H9 (cell line): ENCODE measurements around the gene UNC5B. TPM values are rescaled to one million over a fixed set of nuclear protein-coding genes. Genes with fewer than 3 reads are reported as not detected.
A peak's percentile ranks its signal among the peaks of the same experiment; 100 is the strongest.

Source experiments
- DNase-seq: peaks from one replicate; pipeline ENCODE4 v3.0.0-alpha.2; 2017
- H2AFZ ChIP-seq: one replicate; pipeline ENCODE4 v1.6.1; 2013; ENCODE audit warnings: mild to moderate bottlenecking, low read length, control low read depth, moderate library complexity
- H2AK5ac ChIP-seq: 2 replicates; pipeline ENCODE4 v1.6.1; 2013; ENCODE audit warnings: low read length, control low read depth, mixed read lengths; ENCODE audit not compliant: insufficient read length
- H2BK120ac ChIP-seq: one replicate; pipeline ENCODE4 v1.6.1; 2013; ENCODE audit warnings: low read depth, mild to moderate bottlenecking, low read length, control low read depth, inconsistent platforms; ENCODE audit not compliant: poor library complexity, severe bottlenecking
- H2BK12ac ChIP-seq: 2 replicates; pipeline ENCODE4 v1.6.1; 2013; ENCODE audit warnings: low read length, control low read depth, mixed read lengths, low read depth; ENCODE audit not compliant: insufficient read length
- H2BK15ac ChIP-seq: 2 replicates; pipeline ENCODE4 v1.6.1; 2013; ENCODE audit warnings: low read depth, low read length, control low read depth
- H2BK20ac ChIP-seq: one replicate; pipeline ENCODE4 v1.6.1; 2013; ENCODE audit warnings: low read depth, mild to moderate bottlenecking, low read length, control low read depth, inconsistent platforms; ENCODE audit not compliant: poor library complexity, severe bottlenecking
- H2BK5ac ChIP-seq: 2 replicates; pipeline ENCODE4 v1.6.1; 2013; ENCODE audit warnings: low read length, control low read depth, mixed read lengths; ENCODE audit not compliant: insufficient read length
- H3K14ac ChIP-seq: 2 replicates; pipeline ENCODE4 v1.6.1; 2013; ENCODE audit warnings: low read length, control low read depth; ENCODE audit not compliant: insufficient read depth
- H3K18ac ChIP-seq: 2 replicates; pipeline ENCODE4 v1.6.1; 2013; ENCODE audit warnings: low read depth, mild to moderate bottlenecking, mixed read lengths, low read length, control low read depth; ENCODE audit not compliant: insufficient read length
- H3K23ac ChIP-seq: 2 replicates; pipeline ENCODE4 v1.6.1; 2013; ENCODE audit warnings: low read length, control low read depth, mixed read lengths, low read depth; ENCODE audit not compliant: insufficient read length
- H3K23me2 ChIP-seq: 2 replicates; pipeline ENCODE4 v1.6.1; 2013; ENCODE audit warnings: low read depth, mild to moderate bottlenecking, mixed read lengths, low read length, control low read depth; ENCODE audit not compliant: insufficient read length, poor library complexity, severe bottlenecking
- H3K27ac ChIP-seq: 2 replicates; pipeline ENCODE4 v1.5.1; 2013; ENCODE audit warnings: low read length, control low read depth, mixed read lengths, low read depth; ENCODE audit not compliant: insufficient read length
- H3K27me3 ChIP-seq: 2 replicates; pipeline ENCODE4 v1.6.1; 2013; ENCODE audit warnings: low read length, control low read depth, inconsistent platforms; ENCODE audit not compliant: insufficient read depth
- H3K4ac ChIP-seq: 2 replicates; pipeline ENCODE4 v1.6.1; 2013; ENCODE audit warnings: low read depth, mild to moderate bottlenecking, control low read depth, inconsistent platforms, low read length, moderate library complexity
- H3K4me1 ChIP-seq: 2 replicates; pipeline ENCODE4 v1.6.1; 2013; ENCODE audit warnings: low read length, control low read depth, inconsistent platforms; ENCODE audit not compliant: insufficient read depth
- H3K4me2 ChIP-seq: 2 replicates; pipeline ENCODE4 v1.6.1; 2013; ENCODE audit warnings: low read length, control low read depth, mixed read lengths; ENCODE audit not compliant: insufficient read length, insufficient read depth
- H3K56ac ChIP-seq: 2 replicates; pipeline ENCODE4 v1.6.1; 2013; ENCODE audit warnings: low read depth, mild to moderate bottlenecking, mixed read lengths, low read length, control low read depth; ENCODE audit not compliant: insufficient read length
- H3K79me1 ChIP-seq: 2 replicates; pipeline ENCODE4 v1.6.1; 2013; ENCODE audit warnings: low read depth, mild to moderate bottlenecking, moderate library complexity, low read length, control low read depth, inconsistent platforms; ENCODE audit not compliant: insufficient read depth, poor library complexity, severe bottlenecking
- H3K79me2 ChIP-seq: 2 replicates; pipeline ENCODE4 v1.6.1; 2013; ENCODE audit warnings: low read length, control low read depth, inconsistent platforms; ENCODE audit not compliant: insufficient read depth
- H3K9ac ChIP-seq: 2 replicates; pipeline ENCODE4 v1.6.1; 2013; ENCODE audit warnings: low read length, control low read depth, mixed read lengths; ENCODE audit not compliant: insufficient read length; ENCODE audit errors: extremely low read depth
- H3K9me3 ChIP-seq: one replicate; pipeline ENCODE4 v1.6.1; 2013; ENCODE audit warnings: low read depth, low read length, inconsistent platforms; ENCODE audit not compliant: control insufficient read depth
- H3T11ph ChIP-seq: one replicate; pipeline ENCODE4 v1.6.1; 2013; ENCODE audit warnings: mild to moderate bottlenecking, low read length, control low read depth, inconsistent platforms
- H4K20me1 ChIP-seq: one replicate; pipeline ENCODE4 v1.6.1; 2013; ENCODE audit not compliant: control insufficient read depth, insufficient read length, insufficient read depth
- H4K5ac ChIP-seq: 2 replicates; pipeline ENCODE4 v1.6.1; 2013; ENCODE audit warnings: low read depth, mild to moderate bottlenecking, mixed read lengths, low read length, control low read depth; ENCODE audit not compliant: insufficient read length
- H4K8ac ChIP-seq: replicated peaks from 2 replicates; pipeline ENCODE4 v1.6.1; 2013; ENCODE audit warnings: low read length, control low read depth, mixed read lengths, low read depth; ENCODE audit not compliant: insufficient read length
- H4K91ac ChIP-seq: 2 replicates; pipeline ENCODE4 v1.6.1; 2013; ENCODE audit warnings: low read depth, mild to moderate bottlenecking, moderate library complexity, mixed read lengths, low read length, control low read depth; ENCODE audit not compliant: insufficient read length
- H3K27ac Mint-ChIP-seq, 3 experiments: 2 replicates in 2 of 3; 3 replicates in 1 of 3; pipeline ENCODE4 v1.8.0; 2020 to 2021; ENCODE audit warnings: mixed read lengths in 3 of 3, mild to moderate bottlenecking in 1 of 3, moderate library complexity in 1 of 3
- H3K27me3 Mint-ChIP-seq: 2 replicates; pipeline ENCODE4 v1.8.0; 2021; ENCODE audit warnings: low read depth, mild to moderate bottlenecking, moderate library complexity, mixed read lengths
- H3K36me3 Mint-ChIP-seq, 3 experiments: 2 replicates in 2 of 3; 3 replicates in 1 of 3; pipeline ENCODE4 v1.8.0; 2020 to 2021; ENCODE audit warnings: low read depth in 3 of 3, mixed read lengths in 3 of 3; ENCODE audit not compliant: insufficient read depth in 1 of 3
- H3K4me1 Mint-ChIP-seq, 2 experiments: 2 replicates each; pipeline ENCODE4 v1.8.0; 2020; ENCODE audit warnings: mixed read lengths in 2 of 2
- H3K4me3 Mint-ChIP-seq, 2 experiments: 2 replicates in 1 of 2; 3 replicates in 1 of 2; pipeline ENCODE4 v1.8.0; 2020 to 2021; ENCODE audit warnings: mild to moderate bottlenecking in 2 of 2, mixed read lengths in 2 of 2, moderate library complexity in 1 of 2
- H3K9me3 Mint-ChIP-seq, 2 experiments: 2 replicates in 1 of 2; 3 replicates in 1 of 2; pipeline ENCODE4 v1.8.0; 2020; ENCODE audit warnings: mild to moderate bottlenecking in 2 of 2, mixed read lengths in 2 of 2, moderate library complexity in 1 of 2
- WGBS: extraction: QIAGEN DNeasy Blood & Tissue Kit; methylation state at CpG from one replicate; pipeline ENCODE4 v1.1.7; 2013; ENCODE audit warnings: missing lambda C conversion rate, low lambda C conversion rate, mixed read lengths; ENCODE audit not compliant: insufficient read length; ENCODE audit errors: extremely low coverage; 5-methylcytosine and 5-hydroxymethylcytosine counted together
- total RNA-seq: library from RNA; stranded (reverse); gene quantifications from 2 replicates; pipeline ENCODE4 v1.2.1, GENCODE V29; 2021
- TF ChIP-seq, protein P1 (sequence below): fragments of 200-600 bp; sonication (generic); conservative IDR thresholded peaks from 3 replicates; pipeline ENCODE4 v1.8.0; 2021; ENCODE audit warnings: antibody characterized with exemption, mild to moderate bottlenecking

UNC5B gene
- total RNA-seq, 1 experiment from 2014 or later: 28.4 TPM

DNA sequence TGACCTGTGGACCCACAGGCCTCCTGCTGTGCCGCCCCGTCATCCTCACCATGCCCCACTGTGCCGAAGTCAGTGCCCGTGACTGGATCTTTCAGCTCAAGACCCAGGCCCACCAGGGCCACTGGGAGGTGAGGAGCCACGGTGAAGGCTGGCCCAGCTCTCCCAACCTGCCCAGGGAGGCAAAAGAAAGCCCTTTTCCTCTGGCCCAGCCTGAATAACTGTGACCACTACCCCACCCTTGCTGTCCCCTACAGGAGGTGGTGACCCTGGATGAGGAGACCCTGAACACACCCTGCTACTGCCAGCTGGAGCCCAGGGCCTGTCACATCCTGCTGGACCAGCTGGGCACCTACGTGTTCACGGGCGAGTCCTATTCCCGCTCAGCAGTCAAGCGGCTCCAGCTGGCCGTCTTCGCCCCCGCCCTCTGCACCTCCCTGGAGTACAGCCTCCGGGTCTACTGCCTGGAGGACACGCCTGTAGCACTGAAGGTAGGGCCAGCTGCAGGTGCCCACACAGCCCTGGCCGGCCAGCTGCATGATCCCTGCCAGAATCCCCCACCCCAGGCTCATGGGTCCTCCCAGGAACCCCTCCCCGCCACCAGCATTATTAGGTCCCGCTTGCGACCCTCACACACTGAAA, 81.2 kb downstream of the UNC5B start:
- Histone ChIP-seq H4K91ac (no peak overlapping the region), H3K79me2 (no peaks in the 10 kb centered on the region), H2AK5ac (no peak overlapping the region), H3K18ac (no peak overlapping the region), H4K20me1 (no peaks in the 10 kb centered on the region), H3K56ac (no peak overlapping the region), H3K4me1 (no peaks in the 10 kb centered on the region), H3K79me1 (no peaks in the 10 kb centered on the region), H2BK12ac (no peak overlapping the region), H3K23me2 (no peaks in the 10 kb centered on the region), H3K9me3 (no peaks in the 10 kb centered on the region), H4K8ac (no peak overlapping the region), H2BK20ac (no peak overlapping the region), H2BK5ac (no peak overlapping the region), H4K5ac (no peak overlapping the region), H3K27ac (no peak overlapping the region), H3K14ac (no peak overlapping the region), H2AFZ (no peak overlapping the region), H3K23ac (no peak overlapping the region), H3T11ph (no peak overlapping the region), H2BK15ac (no peak overlapping the region), H3K4ac (no peak overlapping the region), H3K4me2 (no peak overlapping the region), H2BK120ac (no peak overlapping the region), H3K9ac (no peak overlapping the region), H3K27me3 (no peaks in the 10 kb centered on the region)
- no CpG with 5 or more reads among the region's 19 CpGs for WGBS
- DNase-seq: no peak
- H3K27ac Mint-ChIP-seq: peak overlapping the region in 2 of 3 experiments; percentile 76 to 78; a peak in 2 of 7 replicates
- peaks cover 18 to 69% (median 54%) of the 10 kb centered on the region in 3 experiments; a peak in 6 of 7 replicates for H3K36me3 Mint-ChIP-seq
- no peaks in the 10 kb centered on the region for H3K9me3 Mint-ChIP-seq
- TF ChIP-seq, protein P1, sequence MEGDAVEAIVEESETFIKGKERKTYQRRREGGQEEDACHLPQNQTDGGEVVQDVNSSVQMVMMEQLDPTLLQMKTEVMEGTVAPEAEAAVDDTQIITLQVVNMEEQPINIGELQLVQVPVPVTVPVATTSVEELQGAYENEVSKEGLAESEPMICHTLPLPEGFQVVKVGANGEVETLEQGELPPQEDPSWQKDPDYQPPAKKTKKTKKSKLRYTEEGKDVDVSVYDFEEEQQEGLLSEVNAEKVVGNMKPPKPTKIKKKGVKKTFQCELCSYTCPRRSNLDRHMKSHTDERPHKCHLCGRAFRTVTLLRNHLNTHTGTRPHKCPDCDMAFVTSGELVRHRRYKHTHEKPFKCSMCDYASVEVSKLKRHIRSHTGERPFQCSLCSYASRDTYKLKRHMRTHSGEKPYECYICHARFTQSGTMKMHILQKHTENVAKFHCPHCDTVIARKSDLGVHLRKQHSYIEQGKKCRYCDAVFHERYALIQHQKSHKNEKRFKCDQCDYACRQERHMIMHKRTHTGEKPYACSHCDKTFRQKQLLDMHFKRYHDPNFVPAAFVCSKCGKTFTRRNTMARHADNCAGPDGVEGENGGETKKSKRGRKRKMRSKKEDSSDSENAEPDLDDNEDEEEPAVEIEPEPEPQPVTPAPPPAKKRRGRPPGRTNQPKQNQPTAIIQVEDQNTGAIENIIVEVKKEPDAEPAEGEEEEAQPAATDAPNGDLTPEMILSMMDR: no peak
- no peaks in the 10 kb centered on the region for H3K4me1 Mint-ChIP-seq
- H3K27me3 Mint-ChIP-seq: no peaks in the 10 kb centered on the region; the same call in 1 of the 2 replicates
- H3K4me3 Mint-ChIP-seq: no peak overlapping the region
